ENCODE measurements around the gene PAQR9. TPM values are rescaled to one million over a fixed set of nuclear protein-coding genes. Genes with fewer than 3 reads are reported as not detected.

Gene PAQR9
- polyA plus RNA-seq, 2 of the 4 experiments (the other 2 are of a cell fraction), result 3.0 to 3.1 TPM

DNA sequence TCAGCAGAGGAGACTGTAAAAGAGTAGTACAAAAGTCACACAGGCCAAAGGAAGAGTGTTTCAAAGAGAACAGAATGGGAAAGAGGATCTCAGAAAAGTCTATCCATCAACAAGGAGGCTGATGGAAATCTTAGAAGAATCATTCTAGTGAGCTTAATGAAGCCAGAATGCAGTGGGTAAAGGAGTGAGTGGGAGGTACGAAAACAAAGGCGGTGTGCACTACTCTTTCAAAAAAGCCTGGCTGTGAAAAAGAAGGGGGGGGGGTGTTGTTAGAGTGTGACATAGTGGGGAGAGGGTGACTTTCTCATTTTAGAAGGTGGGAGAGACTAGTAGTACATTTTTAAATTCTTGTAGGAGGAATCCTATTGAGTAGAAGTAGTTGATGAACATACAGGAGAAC, 11.7 kb downstream of the PAQR9 start:
- ChIA-PET CTCF (interaction anchor here (0.8 to 2.4 kb wide), 4 partner anchors 10 to 123 kb away, joined by 3 to 10 read pairs (median 4); no protein-coding TSS in a partner anchor), POLR2A (no interaction called here)
- no peak for ATAC-seq
- H3K9me3 ChIP-seq, result no peaks in the 10 kb centered on the region
- H3K4me3 ChIP-seq, result no peak overlapping the region
- H3K27ac ChIP-seq, result no peak overlapping the region
- TF ChIP-seq, protein P1, sequence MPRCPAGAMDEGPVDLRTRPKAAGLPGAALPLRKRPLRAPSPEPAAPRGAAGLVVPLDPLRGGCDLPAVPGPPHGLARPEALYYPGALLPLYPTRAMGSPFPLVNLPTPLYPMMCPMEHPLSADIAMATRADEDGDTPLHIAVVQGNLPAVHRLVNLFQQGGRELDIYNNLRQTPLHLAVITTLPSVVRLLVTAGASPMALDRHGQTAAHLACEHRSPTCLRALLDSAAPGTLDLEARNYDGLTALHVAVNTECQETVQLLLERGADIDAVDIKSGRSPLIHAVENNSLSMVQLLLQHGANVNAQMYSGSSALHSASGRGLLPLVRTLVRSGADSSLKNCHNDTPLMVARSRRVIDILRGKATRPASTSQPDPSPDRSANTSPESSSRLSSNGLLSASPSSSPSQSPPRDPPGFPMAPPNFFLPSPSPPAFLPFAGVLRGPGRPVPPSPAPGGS (IDR thresholded peaks at IDR 0.05), result no peak
- TF ChIP-seq HDAC2 (IDR thresholded peaks at IDR 0.05), result no peak
- TF ChIP-seq HOXB5 (CRISPR knock-in tag; IDR thresholded peaks at IDR 0.05), result no peak
- TF ChIP-seq CEBPB (IDR thresholded peaks at IDR 0.05), result no peak
- no peak for TF ChIP-seq EP300 (IDR thresholded peaks at IDR 0.05)
- TF ChIP-seq, protein P2, sequence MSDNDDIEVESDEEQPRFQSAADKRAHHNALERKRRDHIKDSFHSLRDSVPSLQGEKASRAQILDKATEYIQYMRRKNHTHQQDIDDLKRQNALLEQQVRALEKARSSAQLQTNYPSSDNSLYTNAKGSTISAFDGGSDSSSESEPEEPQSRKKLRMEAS (IDR thresholded peaks at IDR 0.05), result no peak
- TF ChIP-seq, protein P3, sequence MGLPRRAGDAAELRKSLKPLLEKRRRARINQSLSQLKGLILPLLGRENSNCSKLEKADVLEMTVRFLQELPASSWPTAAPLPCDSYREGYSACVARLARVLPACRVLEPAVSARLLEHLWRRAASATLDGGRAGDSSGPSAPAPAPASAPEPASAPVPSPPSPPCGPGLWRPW (IDR thresholded peaks at IDR 0.05), result no peak
- no peak for TF ChIP-seq POLR2A (IDR thresholded peaks at IDR 0.05; ENCODE audit: low read length)
- TF ChIP-seq ZC3H11A (IDR thresholded peaks at IDR 0.05), result no peak
- TF ChIP-seq, protein P4, sequence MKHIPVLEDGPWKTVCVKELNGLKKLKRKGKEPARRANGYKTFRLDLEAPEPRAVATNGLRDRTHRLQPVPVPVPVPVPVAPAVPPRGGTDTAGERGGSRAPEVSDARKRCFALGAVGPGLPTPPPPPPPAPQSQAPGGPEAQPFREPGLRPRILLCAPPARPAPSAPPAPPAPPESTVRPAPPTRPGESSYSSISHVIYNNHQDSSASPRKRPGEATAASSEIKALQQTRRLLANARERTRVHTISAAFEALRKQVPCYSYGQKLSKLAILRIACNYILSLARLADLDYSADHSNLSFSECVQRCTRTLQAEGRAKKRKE (CRISPR knock-in tag; IDR thresholded peaks at IDR 0.05; ENCODE audit: low read depth), result no peak
- TF ChIP-seq KDM1A (IDR thresholded peaks at IDR 0.05; ENCODE audit: low read depth), result no peak
- TF ChIP-seq NPAS2 (CRISPR knock-in tag; IDR thresholded peaks at IDR 0.05; ENCODE audit: borderline replicate concordance), result no peak
- no peak for TF ChIP-seq HOXB13 (CRISPR knock-in tag; IDR thresholded peaks at IDR 0.05; ENCODE audit: low read depth)
- no peak for FAIRE-seq
- DNase-seq (ENCODE audit: low read depth in 1 of 2, low spot score in 1 of 2), result no peak
- 100% methylated on average over 2 of the region's 2 CpGs for WGBS (ENCODE audit: missing lambda C conversion rate)
- no peaks in the 10 kb centered on the region for H3K4me1 ChIP-seq
- no peak overlapping the region for H3K4me2 ChIP-seq

DNA sequence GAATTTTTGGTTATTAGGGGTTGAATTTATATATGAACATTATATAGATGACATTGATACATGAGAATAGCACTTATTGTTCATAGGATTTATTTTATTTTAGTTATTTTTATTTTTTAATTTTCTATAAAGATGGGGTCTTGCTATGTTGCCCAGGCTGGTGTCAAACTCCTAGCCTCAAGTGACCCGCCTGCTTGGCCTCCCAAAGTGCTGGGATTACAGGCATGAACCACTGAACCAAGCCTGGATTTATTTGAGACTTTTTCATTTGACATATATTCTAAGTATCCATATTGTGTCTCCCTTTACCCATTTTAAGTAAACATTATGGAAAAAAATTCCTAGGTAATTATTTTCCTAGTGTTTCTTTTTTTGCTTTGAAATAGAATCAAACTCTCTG, 12.5 kb downstream of the PAQR9 start:
- 87% methylated on average over 1 of the region's 1 CpG for WGBS (ENCODE audit: missing lambda C conversion rate)
- Histone ChIP-seq H3K4me1 (no peaks in the 10 kb centered on the region), H3K4me2 (no peak overlapping the region), H3K4me3 (no peak overlapping the region), H3K27ac (no peak overlapping the region), H3K9me3 (no peaks in the 10 kb centered on the region)
- DNase-seq (ENCODE audit: low read depth in 1 of 2, low spot score in 1 of 2) (no peak), ATAC-seq (no peak), FAIRE-seq (no peak)
- POLR2A ChIA-PET, result no interaction called here
- CTCF ChIA-PET, result interaction anchor here (0.8 to 2.4 kb wide), 5 partner anchors 10 to 122 kb away, joined by 3 to 10 read pairs (median 4); no protein-coding TSS in a partner anchor
- no peak for TF ChIP-seq CHD2 (IDR thresholded peaks at IDR 0.05; ENCODE audit: low read length, partially characterized antibody)
- TF ChIP-seq RNF2 (IDR thresholded peaks at IDR 0.05; ENCODE audit: borderline replicate concordance, low read depth), result no peak
- TF ChIP-seq HOXB5 (CRISPR knock-in tag; IDR thresholded peaks at IDR 0.05), result no peak
- no peak for TF ChIP-seq MAZ (IDR thresholded peaks at IDR 0.05; ENCODE audit: borderline replicate concordance, low read depth, low read length)
- TF ChIP-seq HOXB13 (CRISPR knock-in tag; IDR thresholded peaks at IDR 0.05; ENCODE audit: low read depth), result no peak
- no peak for TF ChIP-seq ZSCAN20 (CRISPR knock-in tag; IDR thresholded peaks at IDR 0.05)
- TF ChIP-seq, protein P5, sequence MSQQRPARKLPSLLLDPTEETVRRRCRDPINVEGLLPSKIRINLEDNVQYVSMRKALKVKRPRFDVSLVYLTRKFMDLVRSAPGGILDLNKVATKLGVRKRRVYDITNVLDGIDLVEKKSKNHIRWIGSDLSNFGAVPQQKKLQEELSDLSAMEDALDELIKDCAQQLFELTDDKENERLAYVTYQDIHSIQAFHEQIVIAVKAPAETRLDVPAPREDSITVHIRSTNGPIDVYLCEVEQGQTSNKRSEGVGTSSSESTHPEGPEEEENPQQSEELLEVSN (IDR thresholded peaks at IDR 0.05; ENCODE audit: borderline replicate concordance, low read depth), result no peak

DNA sequence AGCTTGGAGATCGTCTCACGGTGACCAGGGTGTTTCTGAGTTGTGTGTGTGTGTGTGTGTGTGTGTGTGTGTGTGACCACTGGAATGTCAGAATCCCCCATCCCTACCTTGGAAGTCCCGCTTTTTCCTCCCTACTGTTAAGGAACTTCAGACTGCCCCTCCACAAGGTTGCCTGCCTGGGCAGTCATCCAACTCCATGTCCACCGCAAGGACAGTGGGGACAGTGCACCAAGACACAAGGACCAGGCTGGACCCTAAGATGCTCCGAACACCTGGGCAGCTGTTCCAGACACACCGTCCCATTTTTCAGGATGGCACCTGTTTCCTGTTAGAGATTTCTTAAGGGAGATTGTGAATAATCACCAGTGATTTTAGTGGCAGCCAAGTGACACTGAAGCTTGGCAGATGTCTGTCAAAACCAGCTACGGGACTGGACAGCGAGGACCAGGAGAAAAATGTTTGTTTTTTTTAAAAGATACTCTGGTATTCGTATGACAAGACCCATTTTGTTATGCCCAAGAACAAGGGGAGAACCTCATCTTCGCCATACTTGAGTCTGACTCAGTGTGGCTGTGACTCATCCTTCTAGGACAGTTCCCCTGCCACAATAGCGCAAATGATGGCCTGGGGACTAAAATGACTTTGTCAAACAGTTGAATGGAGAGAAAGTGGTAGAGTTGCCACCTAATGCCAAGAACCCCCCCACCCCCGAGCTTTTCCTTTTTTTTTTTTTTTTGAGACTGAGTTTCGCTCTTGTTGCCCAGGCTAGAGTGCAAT, 15.5 kb downstream of the PAQR9 start:
- POLR2A ChIA-PET, result no interaction called here

More for the DNA sequence above, 15.5 kb downstream of the PAQR9 start:
- Histone ChIP-seq H3K4me2 (no peak overlapping the region), H3K4me3 (no peak overlapping the region), H3K9me3 (no peaks in the 10 kb centered on the region), H3K27ac (no peak overlapping the region), H3K4me1 (no peaks in the 10 kb centered on the region)
- WGBS (ENCODE audit: missing lambda C conversion rate), result 80% methylated on average over 13 of the region's 13 CpGs
- CTCF ChIA-PET, result interaction anchor here (0.8 to 3.1 kb wide), 9 partner anchors 8 to 119 kb away, joined by 3 to 13 read pairs (median 3); no protein-coding TSS in a partner anchor
- ATAC-seq (no peak), FAIRE-seq (no peak), DNase-seq (ENCODE audit: low read depth in 1 of 2, low spot score in 1 of 2) (no peak)
- no peak for TF ChIP-seq ESRRA (IDR thresholded peaks at IDR 0.05; ENCODE audit: borderline replicate concordance, low read length)
